Activated naive CD8-positive, alpha-beta T cell treated with anti-CD3 and anti-CD28 coated beads, Interleukin-2, amount 10 ng/mL, durations not matched to agents 7 days and 5 days (primary cell): Measurements from ENCODE around the gene METAP1. TPM values are rescaled to one million over a fixed set of nuclear protein-coding genes. Genes with fewer than 3 reads are reported as not detected.
A peak's percentile ranks its signal among the peaks of the same experiment; 100 is the strongest.
"Not testable (repeated sequence)": the region's sequence is repeated elsewhere in the genome, so short reads cannot be mapped to it uniquely, and the experiment has no call there.

Source experiments
- ATAC-seq: fragments of 150-1000 bp; cut with Tn5 transposase; one replicate; pipeline ENCODE4 v1.10.0; 2021; ENCODE audit warnings: low read depth, moderate library complexity
- POLR2A ChIA-PET: fragments of 350-600 bp; sonication (Branson Sonifier 250); formaldehyde crosslinking; loops from one replicate; lab custom pipeline; 2021; ENCODE audit warnings: antibody characterized with exemption; lab: Charles Lee
- DNase-seq: peaks from one replicate; pipeline ENCODE4 v3.0.0; 2021
- H3K27ac Mint-ChIP-seq: one replicate; pipeline ENCODE4 v1.8.0; 2022; ENCODE audit warnings: mild to moderate bottlenecking, mixed read lengths
- H3K27me3 Mint-ChIP-seq: one replicate; pipeline ENCODE4 v1.8.0; 2022; ENCODE audit warnings: mild to moderate bottlenecking, moderate library complexity, mixed read lengths
- H3K36me3 Mint-ChIP-seq: one replicate; pipeline ENCODE4 v1.8.0; 2021; ENCODE audit warnings: mild to moderate bottlenecking, mixed read lengths
- H3K4me1 Mint-ChIP-seq: one replicate; pipeline ENCODE4 v1.8.0; 2021; ENCODE audit warnings: mixed read lengths
- H3K4me3 Mint-ChIP-seq: one replicate; pipeline ENCODE4 v1.8.0; 2022; ENCODE audit warnings: mild to moderate bottlenecking, moderate library complexity, mixed read lengths
- H3K9me3 Mint-ChIP-seq: one replicate; pipeline ENCODE4 v1.8.0; 2021; ENCODE audit warnings: mixed read lengths
- total RNA-seq, 2 experiments: library from RNA; stranded (reverse); gene quantifications; one replicate each; pipeline ENCODE4 v1.2.3, GENCODE V29; 2021

The METAP1 gene
- total RNA-seq, 2 experiments from 2014 or later = 50.8 to 51.7 TPM

- POLR2A ChIA-PET = interaction anchor here (0.6 to 1.8 kb wide), 5 partner anchors 41 to 115 kb away, joined by 3 to 12 read pairs (median 3); partner anchors contain the start of genes ADH5 and METAP1
- DNase-seq (no peak), ATAC-seq (peak; percentile 90)
- Mint-ChIP-seq H3K27me3 (no peaks in the 10 kb centered on the region), H3K4me3 (peak overlapping the region; percentile 60), H3K9me3 (peaks cover 4% of the 10 kb centered on the region), H3K27ac (peak overlapping the region; percentile 84), H3K36me3 (peaks cover 53% of the 10 kb centered on the region), H3K4me1 (peaks cover 13% of the 10 kb centered on the region)
Observed at GRCh38 chr4:99043346-99043745, 47.8 kb downstream of the METAP1 start.

GRCh38 chr4:99047710-99048109 lies 52.2 kb downstream of the METAP1 start:
- no peak overlapping the region for H3K27ac Mint-ChIP-seq
- POLR2A ChIA-PET = no interaction called here
- H3K36me3 Mint-ChIP-seq = peaks cover 50% of the 10 kb centered on the region
- H3K4me3 Mint-ChIP-seq = no peak overlapping the region
- ATAC-seq = no peak
- H3K4me1 Mint-ChIP-seq = peaks cover 16% of the 10 kb centered on the region
- H3K27me3 Mint-ChIP-seq = no peaks in the 10 kb centered on the region
- DNase-seq = no peak
- peaks cover 4% of the 10 kb centered on the region for H3K9me3 Mint-ChIP-seq

GRCh38 chr4:99052902-99053301 lies 57.4 kb downstream of the METAP1 start:
- DNase-seq = no peak
- no peaks in the 10 kb centered on the region for H3K27me3 Mint-ChIP-seq
- H3K4me1 Mint-ChIP-seq = peaks cover 29% of the 10 kb centered on the region
- peak overlapping the region; percentile 60 for H3K27ac Mint-ChIP-seq
- no peak for ATAC-seq
- H3K9me3 Mint-ChIP-seq = no peaks in the 10 kb centered on the region
- no peak overlapping the region for H3K4me3 Mint-ChIP-seq
- peaks cover 40% of the 10 kb centered on the region for H3K36me3 Mint-ChIP-seq
- POLR2A ChIA-PET = no interaction called here

- DNase-seq = no peak
Observed at GRCh38 chr4:99054428-99054994, 59.0 kb downstream of the METAP1 start.

GRCh38 chr4:99058228-99058627 lies 62.7 kb downstream of the METAP1 start:
- ATAC-seq (no peak), DNase-seq (no peak)
- H3K27me3 Mint-ChIP-seq = no peaks in the 10 kb centered on the region
- H3K9me3 Mint-ChIP-seq = no peaks in the 10 kb centered on the region
- POLR2A ChIA-PET = no interaction called here
- H3K4me1 Mint-ChIP-seq = peaks cover 16% of the 10 kb centered on the region
- no peak overlapping the region for H3K4me3 Mint-ChIP-seq
- H3K36me3 Mint-ChIP-seq = peaks cover 24% of the 10 kb centered on the region
- H3K27ac Mint-ChIP-seq = no peak overlapping the region

More at GRCh38 chr4:99054428-99054994, 59.0 kb downstream of the METAP1 start:
- peaks cover 36% of the 10 kb centered on the region for H3K36me3 Mint-ChIP-seq
- H3K9me3 Mint-ChIP-seq = no peaks in the 10 kb centered on the region
- peak overlapping the region; percentile 54 for H3K27ac Mint-ChIP-seq
- H3K4me1 Mint-ChIP-seq = peaks cover 27% of the 10 kb centered on the region
- no peak overlapping the region for H3K4me3 Mint-ChIP-seq
- no peak for ATAC-seq
- H3K27me3 Mint-ChIP-seq = no peaks in the 10 kb centered on the region
- POLR2A ChIA-PET = interaction anchor here (0.7 kb wide), 1 partner anchor 60 kb away, joined by 4 read pairs; the partner anchor contains the start of gene METAP1

- Mint-ChIP-seq H3K27me3 (no peaks in the 10 kb centered on the region), H3K4me1 (peaks cover 11% of the 10 kb centered on the region), H3K36me3 (peaks cover 23% of the 10 kb centered on the region), H3K27ac (peak overlapping the region; percentile 19), H3K4me3 (no peak overlapping the region), H3K9me3 (no peaks in the 10 kb centered on the region)
- POLR2A ChIA-PET = interaction anchor here (1.0 kb wide), 1 partner anchor 29 kb away, joined by 3 read pairs; the partner anchor contains the start of gene ADH5
- DNase-seq (no peak), ATAC-seq (no peak)
Observed at GRCh38 chr4:99059550-99059949, 64.0 kb downstream of the METAP1 start.

GRCh38 chr4:99061048-99061700 lies 65.7 kb downstream of the METAP1 start:
- no peak overlapping the region for H3K4me3 Mint-ChIP-seq
- peaks cover 6% of the 10 kb centered on the region for H3K9me3 Mint-ChIP-seq
- ATAC-seq (no peak), DNase-seq (no peak)
- no peaks in the 10 kb centered on the region for H3K27me3 Mint-ChIP-seq
- H3K4me1 Mint-ChIP-seq = peaks cover 1% of the 10 kb centered on the region
- H3K27ac Mint-ChIP-seq = no peak overlapping the region
- POLR2A ChIA-PET = no interaction called here
- H3K36me3 Mint-ChIP-seq = peaks cover 36% of the 10 kb centered on the region

GRCh38 chr4:99062120-99062519 lies 66.6 kb downstream of the METAP1 start:
- no peak for ATAC-seq
- POLR2A ChIA-PET = no interaction called here
- Mint-ChIP-seq H3K9me3 (peaks cover 8% of the 10 kb centered on the region), H3K27me3 (no peaks in the 10 kb centered on the region), H3K4me1 (no peaks in the 10 kb centered on the region), H3K36me3 (peaks cover 41% of the 10 kb centered on the region), H3K27ac (no peak overlapping the region), H3K4me3 (no peak overlapping the region)
- no peak for DNase-seq

GRCh38 chr4:99065521-99065920 lies 70.0 kb downstream of the METAP1 start:
- H3K4me3 Mint-ChIP-seq, H3K9me3 Mint-ChIP-seq, ATAC-seq, H3K4me1 Mint-ChIP-seq, POLR2A ChIA-PET, H3K27me3 Mint-ChIP-seq, H3K27ac Mint-ChIP-seq, DNase-seq: not testable (repeated sequence)
- H3K36me3 Mint-ChIP-seq = peaks cover 38% of the 10 kb centered on the region

GRCh38 chr4:99067617-99068016 lies 72.1 kb downstream of the METAP1 start:
- Mint-ChIP-seq H3K9me3 (peaks cover 8% of the 10 kb centered on the region), H3K4me1 (no peaks in the 10 kb centered on the region), H3K36me3 (peaks cover 41% of the 10 kb centered on the region), H3K4me3 (no peak overlapping the region), H3K27ac (no peak overlapping the region), H3K27me3 (no peaks in the 10 kb centered on the region)
- DNase-seq (no peak), ATAC-seq (no peak)
- POLR2A ChIA-PET = no interaction called here

GRCh38 chr4:99071159-99071558 lies 75.6 kb downstream of the METAP1 start:
- POLR2A ChIA-PET = interaction anchor here (1.3 kb wide), 1 partner anchor 17 kb away, joined by 4 read pairs; the partner anchor contains the start of gene ADH5
- no peak overlapping the region for H3K27ac Mint-ChIP-seq
- peaks cover 3% of the 10 kb centered on the region for H3K9me3 Mint-ChIP-seq
- DNase-seq (no peak), ATAC-seq (no peak)
- H3K36me3 Mint-ChIP-seq = peaks cover 32% of the 10 kb centered on the region
- H3K4me3 Mint-ChIP-seq = no peak overlapping the region
- H3K27me3 Mint-ChIP-seq = no peaks in the 10 kb centered on the region
- no peaks in the 10 kb centered on the region for H3K4me1 Mint-ChIP-seq

GRCh38 chr4:99074816-99075215 lies 79.3 kb downstream of the METAP1 start:
- DNase-seq (no peak), ATAC-seq (no peak)
- no peaks in the 10 kb centered on the region for H3K9me3 Mint-ChIP-seq
- POLR2A ChIA-PET = interaction anchor here (0.6 to 1.6 kb wide), 2 partner anchors 13 to 113 kb away, joined by 4 to 5 read pairs; partner anchors contain the start of gene ADH5
- H3K36me3 Mint-ChIP-seq = peaks cover 30% of the 10 kb centered on the region
- H3K27me3 Mint-ChIP-seq = no peaks in the 10 kb centered on the region
- peaks cover 3% of the 10 kb centered on the region for H3K4me1 Mint-ChIP-seq
- no peak overlapping the region for H3K27ac Mint-ChIP-seq
- H3K4me3 Mint-ChIP-seq = no peak overlapping the region

GRCh38 chr4:99076292-99076976 lies 80.9 kb downstream of the METAP1 start:
- Mint-ChIP-seq H3K27ac (no peak overlapping the region), H3K4me1 (peaks cover 3% of the 10 kb centered on the region), H3K27me3 (no peaks in the 10 kb centered on the region), H3K9me3 (no peaks in the 10 kb centered on the region), H3K4me3 (no peak overlapping the region), H3K36me3 (peaks cover 30% of the 10 kb centered on the region)
- ATAC-seq (no peak), DNase-seq (no peak)
- POLR2A ChIA-PET = interaction anchor here (0.9 kb wide), 1 partner anchor 20 kb away, joined by 3 read pairs; no protein-coding TSS in a partner anchor
